Cerebellar nuclear complex (tissue), 1 donor: ENCODE results near the gene C8B.

Experiments
- DNase-seq, 2 experiments: peaks; one replicate each; lab custom pipeline; 2025; lab: John Stamatoyannopoulos, UW

Gene C8B

GRCh38 chr1:56965916-56966697 is at the start of gene C8B:
C8B (minus strand) TSS chr1:56966015; CDS start chr1:56965948, 67 bp downstream.
- DNase-seq = no peak

- DNase-seq = no peak
Observed at GRCh38 chr1:57015071-57015470, 49.3 kb upstream of the C8B start.

- DNase-seq = no peak
Observed at GRCh38 chr1:57013522-57013921, 47.7 kb upstream of the C8B start.

- DNase-seq = no peak
Observed at GRCh38 chr1:57012315-57012714, 46.5 kb upstream of the C8B start.

GRCh38 chr1:57010511-57010910 is 44.7 kb upstream of the C8B start:
- no peak for DNase-seq

GRCh38 chr1:57007948-57008347 is 42.1 kb upstream of the C8B start:
- no peak for DNase-seq

GRCh38 chr1:57007472-57007871 is 41.7 kb upstream of the C8B start:
- no peak for DNase-seq

- DNase-seq = no peak
Observed at GRCh38 chr1:57003398-57004139, 37.8 kb upstream of the C8B start.

GRCh38 chr1:56995414-56996100 is 29.7 kb upstream of the C8B start:
- DNase-seq = no peak

- no peak for DNase-seq
Observed at GRCh38 chr1:56993475-56993874, 27.7 kb upstream of the C8B start.

- DNase-seq = no peak
Observed at GRCh38 chr1:56992318-56993125, 26.7 kb upstream of the C8B start.

- no peak for DNase-seq
Observed at GRCh38 chr1:56991576-56991975, 25.8 kb upstream of the C8B start.

GRCh38 chr1:56986397-56986796 is 20.6 kb upstream of the C8B start:
- DNase-seq = no peak

- no peak for DNase-seq
Observed at GRCh38 chr1:56985857-56986256, 20.0 kb upstream of the C8B start.

GRCh38 chr1:56983484-56983883 is 17.7 kb upstream of the C8B start:
- no peak for DNase-seq

GRCh38 chr1:56979986-56980755 is 14.4 kb upstream of the C8B start:
- no peak for DNase-seq

GRCh38 chr1:56978819-56979218 is 13.0 kb upstream of the C8B start:
- no peak for DNase-seq

- DNase-seq = no peak
Observed at GRCh38 chr1:56977910-56978309, 12.1 kb upstream of the C8B start.

- DNase-seq = no peak
Observed at GRCh38 chr1:56975446-56975845, 9.6 kb upstream of the C8B start.

GRCh38 chr1:56973923-56974742 is 8.3 kb upstream of the C8B start:
- DNase-seq = no peak
